H1 (cell line): ENCODE data around the gene PTPRT.

ENCODE experiments used
- CTBP2 ChIP-seq: IDR thresholded peaks from 2 replicates; pipeline ENCODE4 v1.7.0; 2011; ENCODE audit warnings: borderline replicate concordance, mild to moderate bottlenecking, moderate library complexity, mixed read lengths, low read length; ENCODE audit not compliant: insufficient read depth, insufficient read length
- TF ChIP-seq, protein P1 (sequence below), 3 experiments: IDR thresholded peaks; 1 replicate in 2 of 3; 2 replicates in 1 of 3; pipeline versions ENCODE4 v1.5.1 to v1.6.1; 2011; ENCODE audit warnings: low read length in 3 of 3, mild to moderate bottlenecking in 3 of 3, inconsistent platforms in 2 of 3, low read depth in 1 of 3, moderate library complexity in 1 of 3; ENCODE audit not compliant: insufficient read depth in 1 of 3; ENCODE audit errors: control extremely low read depth in 1 of 3

DNA sequence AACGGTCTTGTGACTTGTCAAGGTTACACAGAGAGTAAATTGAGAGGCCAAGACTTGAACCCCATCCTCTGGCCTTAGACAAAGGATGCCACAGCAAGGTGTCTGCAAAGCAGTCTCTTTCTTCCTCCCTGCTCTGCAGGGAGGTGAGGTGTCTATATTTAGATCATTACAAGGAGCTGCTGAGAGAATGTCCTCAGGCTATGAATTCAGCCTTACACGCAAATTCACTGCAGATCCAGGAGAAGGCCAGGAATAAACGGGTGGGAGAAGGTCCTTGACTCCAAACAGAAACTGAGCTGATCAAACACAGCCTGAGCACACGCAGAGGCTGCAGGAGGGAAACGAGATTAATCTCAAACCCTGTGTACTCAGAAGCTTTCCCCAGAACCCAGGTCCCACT, 48.6 kb upstream of the PTPRT start:
- TF ChIP-seq, protein P1, sequence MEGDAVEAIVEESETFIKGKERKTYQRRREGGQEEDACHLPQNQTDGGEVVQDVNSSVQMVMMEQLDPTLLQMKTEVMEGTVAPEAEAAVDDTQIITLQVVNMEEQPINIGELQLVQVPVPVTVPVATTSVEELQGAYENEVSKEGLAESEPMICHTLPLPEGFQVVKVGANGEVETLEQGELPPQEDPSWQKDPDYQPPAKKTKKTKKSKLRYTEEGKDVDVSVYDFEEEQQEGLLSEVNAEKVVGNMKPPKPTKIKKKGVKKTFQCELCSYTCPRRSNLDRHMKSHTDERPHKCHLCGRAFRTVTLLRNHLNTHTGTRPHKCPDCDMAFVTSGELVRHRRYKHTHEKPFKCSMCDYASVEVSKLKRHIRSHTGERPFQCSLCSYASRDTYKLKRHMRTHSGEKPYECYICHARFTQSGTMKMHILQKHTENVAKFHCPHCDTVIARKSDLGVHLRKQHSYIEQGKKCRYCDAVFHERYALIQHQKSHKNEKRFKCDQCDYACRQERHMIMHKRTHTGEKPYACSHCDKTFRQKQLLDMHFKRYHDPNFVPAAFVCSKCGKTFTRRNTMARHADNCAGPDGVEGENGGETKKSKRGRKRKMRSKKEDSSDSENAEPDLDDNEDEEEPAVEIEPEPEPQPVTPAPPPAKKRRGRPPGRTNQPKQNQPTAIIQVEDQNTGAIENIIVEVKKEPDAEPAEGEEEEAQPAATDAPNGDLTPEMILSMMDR (IDR thresholded peaks at IDR 0.05; ENCODE audit: control extremely low read depth in 1 of 3, insufficient read depth in 1 of 3, low read depth in 1 of 3, low read length in 3 of 3), result no peak
- TF ChIP-seq CTBP2, result no peak
